GM06990 (cell line): ENCODE measurements around the gene LRRC63.
"Not testable (repeated sequence)": the region's sequence is repeated elsewhere in the genome, so short reads cannot be mapped to it uniquely, and the experiment has no call there.

Experiments used
- DNase-seq: peaks from one replicate; pipeline ENCODE4 v3.0.0-alpha.2; 2011; ENCODE audit not compliant: insufficient read length; ENCODE audit errors: extremely low read depth
- H3K27me3 ChIP-seq: replicated peaks from 2 replicates; pipeline ENCODE4 v1.6.0; 2011; ENCODE audit warnings: low read length; ENCODE audit not compliant: control insufficient read depth, insufficient read depth
- H3K36me3 ChIP-seq: 2 replicates; pipeline ENCODE4 v1.5.1; 2011; ENCODE audit warnings: low read length; ENCODE audit not compliant: control insufficient read depth, insufficient read depth
- H3K4me3 ChIP-seq: replicated peaks from 2 replicates; pipeline ENCODE4 v1.5.1; 2011; ENCODE audit warnings: low read depth, mild to moderate bottlenecking, control low read depth, low read length
- TF ChIP-seq, protein P1 (sequence below): IDR thresholded peaks from 2 replicates; pipeline ENCODE4 v1.5.1; 2011; ENCODE audit warnings: low read length, control low read depth, mild to moderate bottlenecking, inconsistent platforms; ENCODE audit not compliant: insufficient read depth, poor library complexity, severe bottlenecking

LRRC63 gene

DNA sequence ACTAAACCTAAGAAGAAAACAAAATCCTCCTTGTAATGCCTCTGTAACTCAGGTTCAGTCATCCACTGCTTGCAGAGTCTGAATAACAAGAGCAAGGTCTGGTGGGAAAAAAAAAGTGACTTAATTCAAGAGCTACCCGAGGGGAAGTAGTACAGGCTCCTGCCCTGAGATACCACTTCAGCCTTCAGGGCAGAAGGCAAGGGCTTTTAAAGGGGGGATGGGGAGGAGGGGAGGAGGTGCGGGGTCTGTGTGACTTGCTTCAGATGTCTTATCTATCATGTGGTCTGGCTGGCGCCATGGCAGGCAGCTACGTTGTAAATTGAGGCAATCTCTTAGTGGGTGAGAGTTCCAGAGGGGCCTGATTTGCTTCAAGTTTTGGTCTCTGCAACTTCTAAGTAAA is 66.7 kb downstream of the LRRC63 start:
- Histone ChIP-seq H3K36me3 (no peaks in the 10 kb centered on the region), H3K4me3 (no peak overlapping the region), H3K27me3 (no peaks in the 10 kb centered on the region)
- no peak for DNase-seq
- TF ChIP-seq, protein P1, sequence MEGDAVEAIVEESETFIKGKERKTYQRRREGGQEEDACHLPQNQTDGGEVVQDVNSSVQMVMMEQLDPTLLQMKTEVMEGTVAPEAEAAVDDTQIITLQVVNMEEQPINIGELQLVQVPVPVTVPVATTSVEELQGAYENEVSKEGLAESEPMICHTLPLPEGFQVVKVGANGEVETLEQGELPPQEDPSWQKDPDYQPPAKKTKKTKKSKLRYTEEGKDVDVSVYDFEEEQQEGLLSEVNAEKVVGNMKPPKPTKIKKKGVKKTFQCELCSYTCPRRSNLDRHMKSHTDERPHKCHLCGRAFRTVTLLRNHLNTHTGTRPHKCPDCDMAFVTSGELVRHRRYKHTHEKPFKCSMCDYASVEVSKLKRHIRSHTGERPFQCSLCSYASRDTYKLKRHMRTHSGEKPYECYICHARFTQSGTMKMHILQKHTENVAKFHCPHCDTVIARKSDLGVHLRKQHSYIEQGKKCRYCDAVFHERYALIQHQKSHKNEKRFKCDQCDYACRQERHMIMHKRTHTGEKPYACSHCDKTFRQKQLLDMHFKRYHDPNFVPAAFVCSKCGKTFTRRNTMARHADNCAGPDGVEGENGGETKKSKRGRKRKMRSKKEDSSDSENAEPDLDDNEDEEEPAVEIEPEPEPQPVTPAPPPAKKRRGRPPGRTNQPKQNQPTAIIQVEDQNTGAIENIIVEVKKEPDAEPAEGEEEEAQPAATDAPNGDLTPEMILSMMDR: no peak

- Histone ChIP-seq H3K27me3 (no peaks in the 10 kb centered on the region), H3K4me3 (no peak overlapping the region), H3K36me3 (no peaks in the 10 kb centered on the region)
- TF ChIP-seq, protein P1: no peak
- no peak for DNase-seq
Observed at GRCh38 chr13:46281779-46282178, 70.1 kb downstream of the LRRC63 start.

GRCh38 chr13:46283912-46284824 is 72.4 kb downstream of the LRRC63 start:
- H3K27me3 ChIP-seq, DNase-seq, H3K4me3 ChIP-seq, H3K36me3 ChIP-seq: not testable (repeated sequence)

- Histone ChIP-seq H3K4me3 (no peak overlapping the region), H3K27me3 (no peaks in the 10 kb centered on the region), H3K36me3 (no peaks in the 10 kb centered on the region)
- TF ChIP-seq, protein P1: no peak
- DNase-seq: no peak
Observed at GRCh38 chr13:46286972-46287371, 75.2 kb downstream of the LRRC63 start.

DNA sequence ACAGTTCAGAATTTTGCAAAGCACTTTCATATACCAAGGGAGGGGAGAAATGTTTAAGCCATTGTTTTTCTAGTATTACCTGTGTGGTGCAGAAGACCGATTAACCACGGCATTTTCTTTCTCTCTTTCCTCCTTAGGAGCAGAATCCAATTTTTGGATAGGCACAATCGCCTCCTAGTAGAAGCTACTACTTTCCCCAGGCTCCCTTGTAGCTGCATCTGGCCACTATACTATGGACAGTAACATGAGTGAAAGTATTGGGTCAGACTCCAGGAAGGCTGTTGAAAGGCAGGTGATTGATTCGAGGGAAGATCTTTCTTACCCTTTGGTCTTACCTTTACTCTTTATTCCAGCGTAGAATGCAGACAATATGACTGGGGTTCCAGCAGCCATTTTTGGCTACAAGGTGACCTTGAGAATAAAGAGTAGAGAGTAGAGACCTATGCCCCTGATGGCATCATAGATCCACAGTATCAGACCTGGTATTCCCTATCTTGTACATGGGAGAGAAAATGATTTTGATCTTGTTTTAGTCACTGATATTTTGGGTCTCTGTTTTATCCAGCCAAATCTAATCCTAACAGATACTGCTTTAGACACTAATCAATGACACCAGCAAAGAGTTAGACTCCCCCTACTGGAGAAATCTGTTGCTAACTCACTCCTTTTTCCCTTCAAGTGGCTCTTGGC is 77.0 kb downstream of the LRRC63 start:
- H3K4me3 ChIP-seq: no peak overlapping the region
- TF ChIP-seq, protein P1: peak; percentile 87
- peak; percentile 35 for DNase-seq
- no peaks in the 10 kb centered on the region for H3K27me3 ChIP-seq
- no peaks in the 10 kb centered on the region for H3K36me3 ChIP-seq

DNA sequence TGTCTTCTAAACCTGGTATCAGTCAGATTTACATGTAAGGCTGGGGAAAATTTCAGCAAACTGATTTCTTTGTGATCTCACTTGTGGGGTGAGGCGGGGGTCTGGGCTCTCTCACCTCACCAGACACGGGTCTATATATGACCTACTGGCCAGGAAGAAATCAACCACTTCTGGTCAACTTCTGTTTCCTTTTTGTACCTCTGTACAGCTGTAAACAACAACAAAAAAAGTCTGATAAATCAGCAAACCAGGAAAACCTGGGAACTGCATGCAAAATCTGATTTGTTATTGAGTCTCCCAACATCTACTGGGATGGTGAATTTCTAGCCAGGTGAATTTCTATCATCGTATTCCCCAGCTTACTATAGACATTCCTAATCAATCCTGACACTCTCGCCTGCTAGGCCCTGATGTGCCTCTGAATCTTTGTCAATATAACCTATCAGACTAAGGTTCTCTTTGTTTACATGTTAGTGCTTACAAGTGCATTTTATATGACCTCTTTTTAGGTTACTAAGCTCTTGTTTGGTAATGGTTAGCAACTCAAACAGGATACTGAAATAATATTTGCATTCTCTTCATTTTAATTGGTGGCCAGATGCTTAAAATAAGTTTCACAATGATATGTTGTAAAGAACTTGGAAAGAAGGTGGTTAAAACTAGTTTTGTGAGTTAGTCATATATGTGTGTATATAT is 77.7 kb downstream of the LRRC63 start:
- H3K4me3 ChIP-seq: no peak overlapping the region
- DNase-seq: no peak
- H3K36me3 ChIP-seq: no peaks in the 10 kb centered on the region
- no peaks in the 10 kb centered on the region for H3K27me3 ChIP-seq
- TF ChIP-seq, protein P1: no peak
